ENCODE measurements around the gene TRPM6.
"Not testable (repeated sequence)": the region's sequence is repeated elsewhere in the genome, so short reads cannot be mapped to it uniquely, and the experiment has no call there.

TRPM6 gene

GRCh38 chr9:74887041-74887980, at the start of gene TRPM6:
TSS of gene TRPM6 (minus strand) at chr9:74887921. CDS start at chr9:74887856, 65 bp downstream.
- DNase-seq: no peak

GRCh38 chr9:74935008-74935407, 47.3 kb upstream of the TRPM6 start:
- no peak for DNase-seq

- DNase-seq: no peak
These were observed 34.0 kb upstream of the TRPM6 start for GRCh38 chr9:74921737-74922136.

GRCh38 chr9:74920944-74921626, 33.4 kb upstream of the TRPM6 start:
- DNase-seq: no peak

- no peak for DNase-seq
These were observed 22.3 kb upstream of the TRPM6 start for GRCh38 chr9:74910036-74910435.

GRCh38 chr9:74908665-74909064, 20.9 kb upstream of the TRPM6 start:
- no peak for DNase-seq

- DNase-seq: no peak
These were observed 19.4 kb upstream of the TRPM6 start for GRCh38 chr9:74907085-74907484.

- DNase-seq: no peak
These were observed 13.3 kb upstream of the TRPM6 start for GRCh38 chr9:74901001-74901400.

GRCh38 chr9:74888449-74888848, 728 bp upstream of the TRPM6 start:
- DNase-seq: not testable (repeated sequence)

- no peak for DNase-seq
These were observed 255 bp upstream of the TRPM6 start for GRCh38 chr9:74887981-74888370.

GRCh38 chr9:74876382-74876949, 11.3 kb downstream of the TRPM6 start:
- no peak for DNase-seq

GRCh38 chr9:74875656-74876055, 12.1 kb downstream of the TRPM6 start:
- DNase-seq: no peak

GRCh38 chr9:74874220-74874619, 13.5 kb downstream of the TRPM6 start:
- DNase-seq: no peak

GRCh38 chr9:74872619-74873233, 15.0 kb downstream of the TRPM6 start:
- no peak for DNase-seq

GRCh38 chr9:74867483-74867882, 20.2 kb downstream of the TRPM6 start:
- no peak for DNase-seq

- no peak for DNase-seq
These were observed 22.5 kb downstream of the TRPM6 start for GRCh38 chr9:74865177-74865576.

- DNase-seq: no peak
These were observed 25.8 kb downstream of the TRPM6 start for GRCh38 chr9:74861773-74862474.

GRCh38 chr9:74861071-74861470, 26.6 kb downstream of the TRPM6 start:
- DNase-seq: no peak

- DNase-seq: not testable (repeated sequence)
These were observed 27.5 kb downstream of the TRPM6 start for GRCh38 chr9:74860247-74860646.

- no peak for DNase-seq
These were observed 27.9 kb downstream of the TRPM6 start for GRCh38 chr9:74859786-74860185.

- no peak for DNase-seq
These were observed 28.8 kb downstream of the TRPM6 start for GRCh38 chr9:74858751-74859414.

- no peak for DNase-seq
These were observed 30.7 kb downstream of the TRPM6 start for GRCh38 chr9:74856989-74857388.

Measured in activated gamma-delta T cell treated with Interleukin-2 at 50 U/mL for 16 hours (primary cell).